Fibroblast of villous mesenchyme (primary cell): ENCODE results near the gene ABCA13. TPM values are rescaled to one million over a fixed set of nuclear protein-coding genes. Genes with fewer than 3 reads are reported as not detected.

ENCODE experiments used
- DNase-seq: peaks from one replicate; pipeline ENCODE4 v3.0.0-alpha.2; 2010; ENCODE audit warnings: low read depth
- H3K4me3 ChIP-seq: 2 replicates; pipeline ENCODE4 v1.5.1; 2011; ENCODE audit warnings: low read depth, mild to moderate bottlenecking, low read length
- CTCF ChIP-seq: IDR thresholded peaks from 2 replicates; pipeline ENCODE4 v1.5.1; 2012; ENCODE audit warnings: low read depth, mild to moderate bottlenecking, low read length; ENCODE audit not compliant: insufficient read depth
- total RNA-seq: library from RNA; depleted of rRNA; stranded (reverse); fragments of >200 nt; gene quantifications from 2 replicates; pipeline ENCODE4 v1.2.3, GENCODE V29; 2012

The ABCA13 gene
- total RNA-seq, 1 donor, result not detected

- TF ChIP-seq CTCF, result no peak
- no peak overlapping the region for H3K4me3 ChIP-seq
- no peak for DNase-seq
These were observed 275.5 kb downstream of the ABCA13 start for GRCh38 chr7:48446721-48447120.

- no peak for TF ChIP-seq CTCF
- no peak for DNase-seq
- H3K4me3 ChIP-seq, result no peak overlapping the region
These were observed 281.0 kb downstream of the ABCA13 start for GRCh38 chr7:48452218-48452617.

DNA sequence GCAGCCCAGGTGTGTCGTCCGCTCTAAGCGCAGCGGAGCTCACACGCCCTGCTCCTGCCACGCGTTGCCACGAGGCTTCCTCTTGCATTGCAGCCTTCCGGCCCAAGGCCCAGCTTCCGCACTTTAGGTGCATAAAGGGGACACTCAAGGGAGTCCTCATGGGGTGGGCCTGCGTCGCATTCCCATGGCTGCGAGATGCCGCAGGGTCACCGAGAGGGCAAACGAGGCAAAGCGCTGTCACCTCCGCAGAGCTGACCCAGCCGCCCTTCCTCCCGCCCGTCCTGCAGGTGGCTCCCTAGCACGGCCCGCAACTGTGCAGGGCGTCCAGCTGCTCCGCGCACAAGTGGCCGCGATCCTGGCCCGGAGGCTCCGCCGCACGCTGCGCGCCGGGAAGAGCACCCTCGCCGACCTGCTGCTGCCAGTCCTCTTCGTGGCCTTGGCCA, 283.5 kb downstream of the ABCA13 start:
- no peak for DNase-seq
- no peak for TF ChIP-seq CTCF
- H3K4me3 ChIP-seq, result no peak overlapping the region

- DNase-seq, result no peak
- TF ChIP-seq CTCF, result no peak
- H3K4me3 ChIP-seq, result no peak overlapping the region
These were observed 284.1 kb downstream of the ABCA13 start for GRCh38 chr7:48455363-48455762.

DNA sequence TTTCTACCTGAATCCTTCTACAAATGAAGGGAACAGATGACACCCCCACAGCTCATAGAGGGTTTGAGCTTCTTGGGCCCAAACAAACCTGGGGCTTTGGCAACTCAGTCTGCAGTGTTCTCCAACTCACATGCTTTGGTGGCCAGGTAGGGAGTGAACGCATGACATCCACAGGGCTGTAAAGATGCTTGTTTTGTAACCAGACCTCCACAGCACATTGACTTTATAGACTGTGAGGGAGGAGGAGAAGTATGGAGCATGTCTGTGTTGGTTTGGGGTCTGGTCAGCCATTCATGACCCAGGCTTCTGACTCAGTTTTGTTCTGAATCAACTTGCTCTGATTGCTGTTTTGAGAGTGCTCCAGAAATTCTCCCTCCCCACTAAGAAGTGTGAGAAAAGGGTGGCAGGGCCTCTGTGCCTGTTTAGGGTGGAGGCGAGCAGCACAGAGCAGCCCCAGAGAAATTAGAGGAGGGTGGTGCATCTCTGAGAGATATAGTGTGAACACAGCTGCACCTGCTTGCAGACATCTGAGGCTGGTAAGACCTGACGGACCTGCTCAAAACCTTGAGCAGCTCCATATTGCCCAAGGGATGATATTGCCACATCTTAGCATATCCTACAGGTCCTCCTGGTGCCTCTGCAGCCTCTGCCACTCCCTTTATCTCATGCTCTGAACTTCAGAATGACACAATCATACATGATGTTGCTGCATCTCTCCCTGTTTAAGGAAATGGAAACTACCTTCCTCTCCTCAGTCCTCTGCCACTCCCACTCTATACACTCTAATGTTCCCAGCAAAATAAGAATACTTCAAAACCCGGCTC, 287.7 kb downstream of the ABCA13 start:
- no peak for DNase-seq
- H3K4me3 ChIP-seq, result no peak overlapping the region
- TF ChIP-seq CTCF, result no peak

GRCh38 chr7:48466713-48467112, 295.5 kb downstream of the ABCA13 start:
- no peak overlapping the region for H3K4me3 ChIP-seq
- no peak for DNase-seq

More at GRCh38 chr7:48466713-48467112, 295.5 kb downstream of the ABCA13 start:
- TF ChIP-seq CTCF, result no peak
